ENCODE data around the gene RNASEL. TPM values are rescaled to one million over a fixed set of nuclear protein-coding genes. Genes with fewer than 3 reads are reported as not detected.
A peak's percentile ranks its signal among the peaks of the same experiment; 100 is the strongest.

The RNASEL gene
- total RNA-seq, 2 donors from 2014 or later: 0.33 to 6.0 TPM

DNA sequence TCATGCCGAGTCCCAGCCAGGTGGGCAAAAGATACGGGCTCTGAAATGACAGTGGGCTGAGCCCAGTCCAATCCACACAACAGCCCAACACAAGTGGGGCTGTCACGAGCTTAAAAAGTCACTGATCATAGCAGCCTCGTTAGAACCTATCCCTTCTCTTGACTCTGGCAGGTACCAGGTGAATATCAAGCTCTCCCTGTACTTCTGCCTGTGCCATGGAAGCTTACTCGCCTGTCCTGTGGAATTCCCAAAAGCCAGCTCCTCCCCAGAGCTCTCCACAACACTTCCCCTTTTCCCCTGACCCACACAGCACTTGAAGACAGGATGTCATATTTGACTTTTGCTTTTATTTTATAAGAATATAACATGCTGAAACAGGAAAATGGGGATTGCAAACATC lies 9.2 kb upstream of the RNASEL start:
- DNase-seq (no peak), ATAC-seq (no peak)
- TF ChIP-seq POLR2A (IDR thresholded peaks at IDR 0.05): no peak
- TF ChIP-seq, protein P1, sequence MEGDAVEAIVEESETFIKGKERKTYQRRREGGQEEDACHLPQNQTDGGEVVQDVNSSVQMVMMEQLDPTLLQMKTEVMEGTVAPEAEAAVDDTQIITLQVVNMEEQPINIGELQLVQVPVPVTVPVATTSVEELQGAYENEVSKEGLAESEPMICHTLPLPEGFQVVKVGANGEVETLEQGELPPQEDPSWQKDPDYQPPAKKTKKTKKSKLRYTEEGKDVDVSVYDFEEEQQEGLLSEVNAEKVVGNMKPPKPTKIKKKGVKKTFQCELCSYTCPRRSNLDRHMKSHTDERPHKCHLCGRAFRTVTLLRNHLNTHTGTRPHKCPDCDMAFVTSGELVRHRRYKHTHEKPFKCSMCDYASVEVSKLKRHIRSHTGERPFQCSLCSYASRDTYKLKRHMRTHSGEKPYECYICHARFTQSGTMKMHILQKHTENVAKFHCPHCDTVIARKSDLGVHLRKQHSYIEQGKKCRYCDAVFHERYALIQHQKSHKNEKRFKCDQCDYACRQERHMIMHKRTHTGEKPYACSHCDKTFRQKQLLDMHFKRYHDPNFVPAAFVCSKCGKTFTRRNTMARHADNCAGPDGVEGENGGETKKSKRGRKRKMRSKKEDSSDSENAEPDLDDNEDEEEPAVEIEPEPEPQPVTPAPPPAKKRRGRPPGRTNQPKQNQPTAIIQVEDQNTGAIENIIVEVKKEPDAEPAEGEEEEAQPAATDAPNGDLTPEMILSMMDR (IDR thresholded peaks at IDR 0.05): no peak
- Histone ChIP-seq H3K36me3 (replicated peaks in 1 of 2; ENCODE audit: insufficient read depth in 1 of 2, low read depth in 2 of 2) (no peaks in the 10 kb centered on the region), H3K27me3 (no peaks in the 10 kb centered on the region), H3K4me3 (no peak overlapping the region), H3K4me1 (peaks cover 29% of the 10 kb centered on the region), H3K27ac (no peak overlapping the region), H3K9me3 (no peaks in the 10 kb centered on the region)
- 59 to 72% methylated on average over 5 of the region's 5 CpGs for WGBS, 2 donors
- intact Hi-C loops (cut with DNase I): loop anchor here (10.0 kb wide), 1 partner anchor 513 kb away; no protein-coding TSS in a partner anchor

DNA sequence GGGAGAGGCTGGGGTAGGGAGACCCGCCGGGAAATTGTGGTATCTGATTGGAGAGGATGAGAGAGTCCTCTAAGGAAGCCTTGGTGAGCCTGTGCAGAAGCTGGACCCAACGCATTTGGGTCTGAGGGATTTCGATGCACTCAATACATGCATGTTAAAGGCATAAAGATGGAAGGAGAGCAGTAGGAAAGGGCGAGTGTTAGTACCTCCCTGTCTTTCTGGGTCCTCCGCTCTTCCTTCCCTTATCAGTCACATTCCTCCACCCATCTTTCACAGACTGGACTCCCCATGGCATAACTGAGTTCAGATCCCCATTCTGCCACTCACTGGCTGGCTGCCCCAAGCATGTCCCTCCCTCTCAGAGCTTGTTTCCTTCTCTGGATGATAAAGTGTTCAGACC lies 7.9 kb upstream of the RNASEL start:
- Histone ChIP-seq H3K27me3 (no peaks in the 10 kb centered on the region), H3K9me3 (no peaks in the 10 kb centered on the region), H3K4me1 (peaks cover 17% of the 10 kb centered on the region), H3K27ac (no peak overlapping the region), H3K4me3 (no peak overlapping the region), H3K36me3 (replicated peaks in 1 of 2; ENCODE audit: insufficient read depth in 1 of 2, low read depth in 2 of 2) (no peaks in the 10 kb centered on the region)
- ATAC-seq: no peak
- intact Hi-C loops (cut with DNase I): loop anchor here (10.0 kb wide), 1 partner anchor 512 kb away; no protein-coding TSS in a partner anchor
- WGBS, 2 donors: 80% methylated on average over 6 of the region's 6 CpGs
- DNase-seq: no peak
- no peak for TF ChIP-seq POLR2A (IDR thresholded peaks at IDR 0.05)
- TF ChIP-seq, protein P1 (IDR thresholded peaks at IDR 0.05): no peak

DNA sequence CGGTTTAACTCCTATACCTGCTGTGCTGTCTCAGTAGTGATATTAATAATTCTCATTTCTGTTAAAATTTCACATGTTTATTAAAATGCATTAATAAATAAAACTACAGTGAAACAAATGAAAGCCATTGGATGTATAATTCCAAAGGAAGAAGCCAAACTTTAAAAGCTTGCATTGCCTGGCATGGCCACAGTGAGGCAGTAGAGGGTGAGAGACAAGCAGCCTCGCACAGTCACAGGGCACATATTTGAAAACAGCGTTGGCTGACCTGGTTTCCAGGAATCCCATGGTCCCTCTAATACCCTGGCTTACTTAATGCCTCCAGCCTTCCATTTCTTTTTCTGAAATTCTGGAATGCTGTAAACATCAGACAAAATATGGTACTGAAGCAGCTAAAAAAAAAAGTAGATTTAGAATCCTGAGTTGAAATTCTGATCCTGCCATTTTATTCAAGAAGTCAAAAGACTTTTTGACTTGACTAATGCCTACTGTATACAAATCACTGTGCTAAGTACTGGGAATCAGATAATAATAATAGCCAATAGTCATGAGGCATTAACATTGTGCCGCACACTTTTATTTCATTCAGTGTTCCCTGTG lies 6.7 kb upstream of the RNASEL start:
- Histone ChIP-seq H3K27ac (no peak overlapping the region), H3K4me3 (no peak overlapping the region), H3K36me3 (replicated peaks in 1 of 2; ENCODE audit: insufficient read depth in 1 of 2, low read depth in 2 of 2) (no peaks in the 10 kb centered on the region), H3K27me3 (no peaks in the 10 kb centered on the region), H3K9me3 (no peaks in the 10 kb centered on the region), H3K4me1 (peaks cover 7% of the 10 kb centered on the region)
- TF ChIP-seq, protein P1 (IDR thresholded peaks at IDR 0.05): peak; percentile 60 to 96 (median 83)
- TF ChIP-seq POLR2A (IDR thresholded peaks at IDR 0.05): no peak
- ATAC-seq (peak; percentile 88), DNase-seq (peak; percentile 77 to 85 (median 80))
- intact Hi-C loops (cut with DNase I): loop anchor here (10.0 kb wide), 1 partner anchor 511 kb away; no protein-coding TSS in a partner anchor
- WGBS, 2 donors: 27 to 29% methylated on average over 4 of the region's 4 CpGs

DNA sequence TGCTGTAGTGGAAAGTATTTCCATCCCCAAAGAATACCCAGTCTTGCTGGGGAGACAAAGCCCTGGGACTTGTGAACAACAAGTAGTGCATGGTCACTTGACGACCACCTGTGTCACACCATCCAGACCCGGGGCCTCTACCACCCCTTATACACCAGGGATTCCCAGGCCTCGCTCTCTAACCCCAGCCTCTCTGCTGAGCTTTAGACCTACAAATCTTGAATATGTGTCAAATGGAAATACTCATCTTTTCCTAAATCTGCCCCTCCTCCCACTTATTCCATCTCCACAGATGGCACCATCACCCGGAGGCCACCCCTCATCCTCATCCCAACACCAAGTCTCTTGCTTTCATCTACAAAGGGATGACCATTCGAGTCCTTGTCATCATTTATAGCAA lies 875 bp upstream of the RNASEL start:
- Histone ChIP-seq H3K27me3 (no peaks in the 10 kb centered on the region), H3K4me3 (no peak overlapping the region), H3K27ac (peak overlapping the region in 1 of 4 donors; percentile 93), H3K36me3 (replicated peaks in 1 of 2; ENCODE audit: insufficient read depth in 1 of 2, low read depth in 2 of 2) (no peaks in the 10 kb centered on the region), H3K9me3 (no peaks in the 10 kb centered on the region), H3K4me1 (peaks cover 16% of the 10 kb centered on the region)
- DNase-seq (no peak), ATAC-seq (no peak)
- WGBS, 2 donors: 78 to 82% methylated on average over 5 of the region's 5 CpGs
- no peak for TF ChIP-seq POLR2A (IDR thresholded peaks at IDR 0.05)
- TF ChIP-seq, protein P1 (IDR thresholded peaks at IDR 0.05): no peak
- intact Hi-C loops (cut with DNase I): loop anchor here (10.0 kb wide), 1 partner anchor 505 kb away; no protein-coding TSS in a partner anchor

DNA sequence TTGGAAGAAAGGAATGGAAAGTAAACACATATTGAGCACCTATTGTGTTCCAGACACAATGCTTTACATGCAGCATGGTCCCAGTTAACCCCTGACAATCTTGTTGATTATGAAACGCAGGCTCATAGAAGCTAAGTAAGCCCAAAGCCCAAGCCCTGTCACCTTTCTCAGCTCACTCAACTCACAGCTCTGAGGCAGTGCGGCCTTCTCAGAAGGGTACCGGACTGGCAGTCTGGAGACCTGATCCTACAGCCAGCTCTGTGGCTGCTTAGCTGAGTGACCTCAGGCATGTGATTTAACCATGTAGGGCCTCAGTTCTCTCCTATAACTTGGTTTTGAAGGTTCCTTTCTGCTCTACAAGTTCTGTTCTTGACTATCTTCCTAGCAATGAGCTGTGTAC lies 464 bp upstream of the RNASEL start:
- no peaks in the 10 kb centered on the region for H3K36me3 ChIP-seq (replicated peaks in 1 of 2; ENCODE audit: insufficient read depth in 1 of 2, low read depth in 2 of 2)
- no peak for TF ChIP-seq POLR2A (IDR thresholded peaks at IDR 0.05)
- TF ChIP-seq, protein P1 (IDR thresholded peaks at IDR 0.05): no peak
- ATAC-seq: no peak
- no peak overlapping the region for H3K4me3 ChIP-seq
- H3K4me1 ChIP-seq: peaks cover 20% of the 10 kb centered on the region
- intact Hi-C loops (cut with DNase I): no loop called here
- 77 to 78% methylated on average over 3 of the region's 3 CpGs for WGBS, 2 donors
- peak overlapping the region in 2 of 4 donors; percentile 90 to 93 for H3K27ac ChIP-seq
- H3K27me3 ChIP-seq: no peaks in the 10 kb centered on the region
- DNase-seq: no peak
- no peaks in the 10 kb centered on the region for H3K9me3 ChIP-seq

Data from body of pancreas (tissue), 4 donors.